H1 (cell line): Measurements from ENCODE around the gene GJB3.

ENCODE experiments used
- EGR1 ChIP-seq: IDR thresholded peaks from 2 replicates; pipeline ENCODE4 v1.6.1; 2011; ENCODE audit warnings: low read depth, low read length, borderline replicate concordance
- KDM1A ChIP-seq: fragments of 200-600, 300-600 bp; sonication (generic); IDR thresholded peaks from 2 replicates; pipeline ENCODE4 v1.7.1; 2016; ENCODE audit warnings: mild to moderate bottlenecking, low read length, borderline replicate concordance
- MAX ChIP-seq: IDR thresholded peaks from 2 replicates; pipeline ENCODE4 v1.6.1; 2012; ENCODE audit warnings: inconsistent platforms
- RFX5 ChIP-seq: IDR thresholded peaks from 2 replicates; pipeline ENCODE4 v1.6.1; 2011; ENCODE audit warnings: low read depth, low read length, improper control_type of control experiment, borderline replicate concordance
- ZNF274 ChIP-seq: IDR thresholded peaks from 2 replicates; pipeline ENCODE4 v1.7.0; 2012; ENCODE audit warnings: low read length, borderline replicate concordance; ENCODE audit errors: extremely low read depth
- TF ChIP-seq, protein P1 (sequence below), 3 experiments: IDR thresholded peaks; 1 replicate in 2 of 3; 2 replicates in 1 of 3; pipeline versions ENCODE4 v1.5.1 to v1.6.1; 2011; ENCODE audit warnings: low read length in 3 of 3, mild to moderate bottlenecking in 3 of 3, inconsistent platforms in 2 of 3, low read depth in 1 of 3, moderate library complexity in 1 of 3; ENCODE audit not compliant: insufficient read depth in 1 of 3; ENCODE audit errors: control extremely low read depth in 1 of 3

GRCh38 chr1:34771573-34772371 lies 9.2 kb upstream of the GJB3 start:
- TF ChIP-seq, protein P1, sequence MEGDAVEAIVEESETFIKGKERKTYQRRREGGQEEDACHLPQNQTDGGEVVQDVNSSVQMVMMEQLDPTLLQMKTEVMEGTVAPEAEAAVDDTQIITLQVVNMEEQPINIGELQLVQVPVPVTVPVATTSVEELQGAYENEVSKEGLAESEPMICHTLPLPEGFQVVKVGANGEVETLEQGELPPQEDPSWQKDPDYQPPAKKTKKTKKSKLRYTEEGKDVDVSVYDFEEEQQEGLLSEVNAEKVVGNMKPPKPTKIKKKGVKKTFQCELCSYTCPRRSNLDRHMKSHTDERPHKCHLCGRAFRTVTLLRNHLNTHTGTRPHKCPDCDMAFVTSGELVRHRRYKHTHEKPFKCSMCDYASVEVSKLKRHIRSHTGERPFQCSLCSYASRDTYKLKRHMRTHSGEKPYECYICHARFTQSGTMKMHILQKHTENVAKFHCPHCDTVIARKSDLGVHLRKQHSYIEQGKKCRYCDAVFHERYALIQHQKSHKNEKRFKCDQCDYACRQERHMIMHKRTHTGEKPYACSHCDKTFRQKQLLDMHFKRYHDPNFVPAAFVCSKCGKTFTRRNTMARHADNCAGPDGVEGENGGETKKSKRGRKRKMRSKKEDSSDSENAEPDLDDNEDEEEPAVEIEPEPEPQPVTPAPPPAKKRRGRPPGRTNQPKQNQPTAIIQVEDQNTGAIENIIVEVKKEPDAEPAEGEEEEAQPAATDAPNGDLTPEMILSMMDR (IDR thresholded peaks at IDR 0.05; ENCODE audit: control extremely low read depth in 1 of 3, insufficient read depth in 1 of 3, low read depth in 1 of 3, low read length in 3 of 3), result no peak
- TF ChIP-seq ZNF274 (no peak), MAX (no peak), RFX5 (no peak), EGR1 (no peak), KDM1A (no peak)
